ENCODE data around the gene E2F8. TPM values are rescaled to one million over a fixed set of nuclear protein-coding genes. Genes with fewer than 3 reads are reported as not detected.

E2F8 gene
- total and polyA plus RNA-seq, 10 of the 15 experiments (the other 5 are each of a cell fraction or from before 2014, with no cell fraction given) = 8.8 to 28.1 (median 18.5) TPM

- TF ChIP-seq USF1 (IDR thresholded peaks at IDR 0.05; ENCODE audit: borderline replicate concordance, extremely low read length, insufficient read depth, low read depth, low read length) (no peak), CBX3 (IDR thresholded peaks at IDR 0.05; ENCODE audit: borderline replicate concordance, low read depth) (no peak), ATF2 (IDR thresholded peaks at IDR 0.05; ENCODE audit: low read length) (no peak), PAX5 (IDR thresholded peaks at IDR 0.05; ENCODE audit: borderline replicate concordance, low read depth, low read length) (no peak), LARP7 (IDR thresholded peaks at IDR 0.05) (no peak; the same call in 1 of the 2 replicates), YBX1 (IDR thresholded peaks at IDR 0.05) (no peak), BCL3 (IDR thresholded peaks at IDR 0.05; ENCODE audit: borderline replicate concordance, insufficient read depth, low read depth, low read length, poor library complexity, severe bottlenecking) (no peak), MTA3 (IDR thresholded peaks at IDR 0.05; ENCODE audit: borderline replicate concordance, low read length) (no peak), RFX5 (IDR thresholded peaks at IDR 0.05; ENCODE audit: low read depth, low read length) (0 out of 2 replicates have a peak, but pooled peaks have one; percentile 28), PRDM15 (CRISPR knock-in tag; IDR thresholded peaks at IDR 0.05) (no peak), ZNF592 (IDR thresholded peaks at IDR 0.05) (no peak), NFYA (IDR thresholded peaks at IDR 0.05; ENCODE audit: borderline replicate concordance, low read depth, low read length) (no peak), NR2C2 (IDR thresholded peaks at IDR 0.05; ENCODE audit: borderline replicate concordance, control insufficient read depth, insufficient read length, low read depth) (no peak), SMAD1 (IDR thresholded peaks at IDR 0.05; ENCODE audit: low read depth, partially characterized antibody) (no peak), RAD51 (IDR thresholded peaks at IDR 0.05) (no peak)
Measured at GRCh38 chr11:19240420-19241259, at the start of gene E2F8 (continued).
